OCI-LY3 (cell line): ENCODE results near the gene FAR1.

Source experiments
- H2AFZ ChIP-seq: fragments of 200-600, 300-600 bp; shearing (Covaris generic); 2 replicates; pipeline ENCODE4 v1.6.0; 2014; ENCODE audit warnings: antibody characterized with exemption, low read depth, low read length
- H3K27ac ChIP-seq: fragments of 200-600, 300-600 bp; sonication (generic); 2 replicates; pipeline ENCODE4 v1.5.1; 2014; ENCODE audit warnings: mild to moderate bottlenecking, low read length, moderate library complexity, mixed read lengths
- H3K27me3 ChIP-seq: fragments of 200-600, 300-600 bp; sonication (generic); 2 replicates; pipeline ENCODE4 v1.6.1; 2014; ENCODE audit warnings: low read depth, low read length, mixed read lengths
- H3K36me3 ChIP-seq: fragments of 200-600, 300-600 bp; sonication (generic); replicated peaks from 2 replicates; pipeline ENCODE3; 2014; ENCODE audit warnings: low read depth, low read length, mixed read lengths
- H3K4me1 ChIP-seq: fragments of 300-600, 200-600 bp; sonication (generic); 2 replicates; pipeline ENCODE4 v1.6.1; 2014; ENCODE audit warnings: low read length, mixed read lengths
- H3K4me2 ChIP-seq: fragments of 200-600, 300-600 bp; sonication (generic); 2 replicates; pipeline ENCODE4 v1.6.1; 2014; ENCODE audit warnings: low read length, mixed read lengths
- H3K4me3 ChIP-seq: fragments of 300-600, 200-600 bp; sonication (generic); 2 replicates; pipeline ENCODE4 v1.5.1; 2014; ENCODE audit warnings: antibody characterized with exemption, mild to moderate bottlenecking, low read length, moderate library complexity
- H3K79me2 ChIP-seq: fragments of 300-600, 200-600 bp; shearing (Covaris generic); 2 replicates; pipeline ENCODE4 v1.6.1; 2014; ENCODE audit warnings: mild to moderate bottlenecking, low read length, mixed read lengths
- H3K9ac ChIP-seq: fragments of 300-600, 200-600 bp; shearing (Covaris generic); 2 replicates; pipeline ENCODE4 v1.6.0; 2014; ENCODE audit warnings: mild to moderate bottlenecking, low read length, moderate library complexity
- H3K9me3 ChIP-seq: fragments of 200-600, 300-600 bp; shearing (Covaris generic); 2 replicates; pipeline ENCODE4 v1.6.1; 2014; ENCODE audit warnings: low read length, mixed read lengths; ENCODE audit not compliant: insufficient read depth
- H4K20me1 ChIP-seq: fragments of 200-600, 300-600 bp; sonication (generic); 2 replicates; pipeline ENCODE4 v1.6.1; 2016; ENCODE audit warnings: low read length, mixed read lengths; ENCODE audit not compliant: insufficient read depth
- EZH2phosphoT487 ChIP-seq: fragments of 200-600 bp; shearing (Covaris generic); IDR thresholded peaks from 2 replicates; pipeline ENCODE4 v1.6.1; 2018; ENCODE audit warnings: antibody characterized with exemption, mixed run types, low read depth
- TF ChIP-seq, protein P1 (sequence below): fragments of 200-600, 300-600 bp; sonication (generic); IDR thresholded peaks from 2 replicates; pipeline ENCODE4 v1.5.1; 2014; ENCODE audit warnings: antibody characterized with exemption, low read length, low read depth

The FAR1 gene

GRCh38 chr11:13765886-13766285 is 97.4 kb downstream of the FAR1 start:
- peaks cover 10% of the 10 kb centered on the region for H3K4me1 ChIP-seq
- H3K27ac ChIP-seq, result no peak overlapping the region
- H3K27me3 ChIP-seq, result no peaks in the 10 kb centered on the region
- no peak overlapping the region for H3K4me2 ChIP-seq
- TF ChIP-seq, protein P1, sequence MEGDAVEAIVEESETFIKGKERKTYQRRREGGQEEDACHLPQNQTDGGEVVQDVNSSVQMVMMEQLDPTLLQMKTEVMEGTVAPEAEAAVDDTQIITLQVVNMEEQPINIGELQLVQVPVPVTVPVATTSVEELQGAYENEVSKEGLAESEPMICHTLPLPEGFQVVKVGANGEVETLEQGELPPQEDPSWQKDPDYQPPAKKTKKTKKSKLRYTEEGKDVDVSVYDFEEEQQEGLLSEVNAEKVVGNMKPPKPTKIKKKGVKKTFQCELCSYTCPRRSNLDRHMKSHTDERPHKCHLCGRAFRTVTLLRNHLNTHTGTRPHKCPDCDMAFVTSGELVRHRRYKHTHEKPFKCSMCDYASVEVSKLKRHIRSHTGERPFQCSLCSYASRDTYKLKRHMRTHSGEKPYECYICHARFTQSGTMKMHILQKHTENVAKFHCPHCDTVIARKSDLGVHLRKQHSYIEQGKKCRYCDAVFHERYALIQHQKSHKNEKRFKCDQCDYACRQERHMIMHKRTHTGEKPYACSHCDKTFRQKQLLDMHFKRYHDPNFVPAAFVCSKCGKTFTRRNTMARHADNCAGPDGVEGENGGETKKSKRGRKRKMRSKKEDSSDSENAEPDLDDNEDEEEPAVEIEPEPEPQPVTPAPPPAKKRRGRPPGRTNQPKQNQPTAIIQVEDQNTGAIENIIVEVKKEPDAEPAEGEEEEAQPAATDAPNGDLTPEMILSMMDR, result no peak
- no peak for TF ChIP-seq EZH2phosphoT487
- no peaks in the 10 kb centered on the region for H4K20me1 ChIP-seq
- no peak overlapping the region for H2AFZ ChIP-seq
- H3K9me3 ChIP-seq, result no peaks in the 10 kb centered on the region
- H3K9ac ChIP-seq, result no peak overlapping the region
- no peaks in the 10 kb centered on the region for H3K79me2 ChIP-seq
- no peaks in the 10 kb centered on the region for H3K36me3 ChIP-seq
- H3K4me3 ChIP-seq, result no peak overlapping the region

- no peak overlapping the region for H2AFZ ChIP-seq
- no peak overlapping the region for H3K27ac ChIP-seq
Observed at GRCh38 chr11:13767471-13767870, 99.0 kb downstream of the FAR1 start.

GRCh38 chr11:13769188-13769587 is 100.7 kb downstream of the FAR1 start:
- H3K27ac ChIP-seq, result no peak overlapping the region
- no peaks in the 10 kb centered on the region for H4K20me1 ChIP-seq
- TF ChIP-seq, protein P1, result no peak
- TF ChIP-seq EZH2phosphoT487, result no peak
- no peak overlapping the region for H3K4me2 ChIP-seq
- no peak overlapping the region for H3K4me3 ChIP-seq
- no peaks in the 10 kb centered on the region for H3K27me3 ChIP-seq
- H3K36me3 ChIP-seq, result no peaks in the 10 kb centered on the region
- no peak overlapping the region for H3K9ac ChIP-seq
- no peaks in the 10 kb centered on the region for H3K79me2 ChIP-seq
- H2AFZ ChIP-seq, result no peak overlapping the region
- no peaks in the 10 kb centered on the region for H3K9me3 ChIP-seq
- peaks cover 27% of the 10 kb centered on the region for H3K4me1 ChIP-seq

More at GRCh38 chr11:13767471-13767870, 99.0 kb downstream of the FAR1 start:
- H3K36me3 ChIP-seq, result no peaks in the 10 kb centered on the region
- no peaks in the 10 kb centered on the region for H3K27me3 ChIP-seq
- H3K9me3 ChIP-seq, result no peaks in the 10 kb centered on the region
- TF ChIP-seq, protein P1, result no peak
- TF ChIP-seq EZH2phosphoT487, result no peak
- no peak overlapping the region for H3K9ac ChIP-seq
- no peaks in the 10 kb centered on the region for H3K79me2 ChIP-seq
- H3K4me3 ChIP-seq, result no peak overlapping the region
- H4K20me1 ChIP-seq, result no peaks in the 10 kb centered on the region
- H3K4me2 ChIP-seq, result no peak overlapping the region
- H3K4me1 ChIP-seq, result peaks cover 16% of the 10 kb centered on the region

DNA sequence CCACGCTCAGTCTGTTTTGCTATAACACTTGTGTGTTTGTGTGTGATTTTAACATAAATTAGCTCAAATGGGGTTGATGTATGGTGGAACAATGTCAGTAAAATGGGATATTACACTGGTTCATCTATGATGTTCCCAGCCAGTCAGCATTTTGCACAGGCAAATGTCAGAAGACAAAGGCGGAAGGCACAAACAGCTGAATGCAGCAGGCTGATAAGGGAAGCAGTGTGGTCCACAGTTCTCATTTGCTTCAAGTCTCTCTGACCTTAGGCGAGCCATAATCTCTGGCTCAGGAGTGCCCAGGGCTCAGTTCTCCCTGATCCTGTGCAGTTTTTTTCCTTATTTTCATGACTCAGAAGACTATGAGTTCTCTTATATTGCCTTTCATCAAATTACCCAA is 102.7 kb downstream of the FAR1 start:
- no peak overlapping the region for H3K4me3 ChIP-seq
- no peaks in the 10 kb centered on the region for H4K20me1 ChIP-seq
- H3K79me2 ChIP-seq, result no peaks in the 10 kb centered on the region
- no peaks in the 10 kb centered on the region for H3K9me3 ChIP-seq
- H3K4me1 ChIP-seq, result peaks cover 34% of the 10 kb centered on the region
- no peaks in the 10 kb centered on the region for H3K27me3 ChIP-seq
- no peak overlapping the region for H3K4me2 ChIP-seq
- no peaks in the 10 kb centered on the region for H3K36me3 ChIP-seq
- TF ChIP-seq, protein P1, result no peak
- TF ChIP-seq EZH2phosphoT487, result no peak
- H3K9ac ChIP-seq, result no peak overlapping the region
- H3K27ac ChIP-seq, result no peak overlapping the region
- no peak overlapping the region for H2AFZ ChIP-seq
